GM12878 (cell line): ENCODE data around the gene RBMX2. TPM values are rescaled to one million over a fixed set of nuclear protein-coding genes. Genes with fewer than 3 reads are reported as not detected.

Experiments
- ATAC-seq: fragments of 200-7000 bp; cut with Tn5 transposase; 3 replicates; pipeline ENCODE4 v1.9.1; 2020; ENCODE audit warnings: mild to moderate bottlenecking, moderate library complexity
- BruUV-seq: library from RNA; stranded (reverse); fragments of 400-500 nt; replicated peaks from 2 replicates; lab custom pipeline; 2021; lab: Mats Ljungman, UMichigan
- CTCF ChIA-PET: fragments of 300-600 bp; sonication (Branson Sonifier 250); formaldehyde crosslinking; extraction: SDS; loops from one replicate; lab custom pipeline; 2021; ENCODE audit warnings: inconsistent platforms; lab: Yijun Ruan, JAX
- POLR2A ChIA-PET: fragments of 350-600 bp; formaldehyde crosslinking; extraction: SDS; loops from one replicate; lab custom pipeline; 2021; ENCODE audit warnings: inconsistent platforms; lab: Charles Lee
- RAD21 ChIA-PET: fragments of 300-600 bp; sonication (Branson Sonifier 250); formaldehyde crosslinking; loops from one replicate; lab custom pipeline; 2023; ENCODE audit warnings: antibody characterized with exemption; ENCODE audit not compliant: unreplicated experiment; lab: Charles Lee
- SMC1A ChIA-PET: fragments of 300-600 bp; sonication (Branson Sonifier 250); formaldehyde crosslinking; loops from one replicate; lab custom pipeline; 2023; ENCODE audit not compliant: unreplicated experiment, uncharacterized antibody; lab: Charles Lee
- DNase-seq: peaks from one replicate; pipeline ENCODE4 v3.0.0-alpha.2; 2011; ENCODE audit warnings: low read depth, low spot score
- FAIRE-seq: peaks from 3 replicates; lab custom pipeline; 2011; peaks lifted over from hg19 to GRCh38; lab: Jason Lieb, UNC
- H2AFZ ChIP-seq: 2 replicates; pipeline ENCODE4 v1.6.0; 2011; ENCODE audit warnings: low read depth, low read length, control low read depth; ENCODE audit not compliant: control insufficient read depth
- H3K27ac ChIP-seq: 2 replicates; pipeline ENCODE4 v1.5.1; 2011; ENCODE audit warnings: control low read depth; ENCODE audit not compliant: control insufficient read depth, insufficient read depth
- H3K27me3 ChIP-seq, 2 experiments: replicated peaks in 1 of 2; 2 replicates each; pipeline versions ENCODE4 v1.6.0 to v1.6.1; 2011; ENCODE audit warnings: low read length in 1 of 2; ENCODE audit not compliant: control insufficient read depth in 2 of 2, insufficient read depth in 2 of 2
- H3K36me3 ChIP-seq, 2 experiments: 2 replicates each; pipeline ENCODE4 v1.5.1; 2011; ENCODE audit warnings: low read length in 1 of 2; ENCODE audit not compliant: control insufficient read depth in 2 of 2, insufficient read depth in 2 of 2
- H3K4me1 ChIP-seq: 2 replicates; pipeline ENCODE4 v1.6.1; 2011; ENCODE audit warnings: mild to moderate bottlenecking, low read length, moderate library complexity, mixed read lengths; ENCODE audit not compliant: control insufficient read depth, insufficient read depth
- H3K4me2 ChIP-seq: 2 replicates; pipeline ENCODE4 v1.6.0; 2011; ENCODE audit warnings: control low read depth; ENCODE audit not compliant: control insufficient read depth, insufficient read depth
- H3K4me3 ChIP-seq: fragments of 200-600 bp; sonication (generic); 2 replicates; pipeline ENCODE4 v1.5.1; 2016
- H3K79me2 ChIP-seq: 2 replicates; pipeline ENCODE4 v1.6.0; 2011; ENCODE audit warnings: low read length; ENCODE audit not compliant: control insufficient read depth, insufficient read depth
- H3K9ac ChIP-seq: 2 replicates; pipeline ENCODE4 v1.8.0; 2011; ENCODE audit warnings: low read length, control low read depth, mixed read lengths; ENCODE audit not compliant: control insufficient read depth, insufficient read depth
- H3K9me3 ChIP-seq: replicated peaks from 3 replicates; pipeline ENCODE4 v1.5.1; 2011; ENCODE audit warnings: mild to moderate bottlenecking, low read length; ENCODE audit not compliant: control insufficient read depth, insufficient read depth
- H4K20me1 ChIP-seq: 2 replicates; pipeline ENCODE4 v1.6.0; 2011; ENCODE audit not compliant: control insufficient read depth, insufficient read depth
- ASH2L ChIP-seq: fragments of 300-600, 200-600 bp; sonication (generic); IDR thresholded peaks from 2 replicates; pipeline ENCODE4 v1.6.1; 2017; ENCODE audit warnings: low read depth, mild to moderate bottlenecking, borderline replicate concordance
- DPF2 ChIP-seq: fragments of 450-650 bp; IDR thresholded peaks from 2 replicates; pipeline ENCODE4 v1.6.1; 2017; ENCODE audit warnings: mild to moderate bottlenecking
- ESRRA ChIP-seq: IDR thresholded peaks from 2 replicates; pipeline ENCODE4 v1.6.1; 2012; ENCODE audit warnings: mild to moderate bottlenecking, low read length, improper control_type of control experiment
- LARP7 ChIP-seq: fragments of 450-650 bp; IDR thresholded peaks from 2 replicates; pipeline ENCODE4 v1.6.1; 2017; ENCODE audit warnings: mild to moderate bottlenecking
- PML ChIP-seq: IDR thresholded peaks from 2 replicates; pipeline ENCODE4 v1.6.1; 2012; ENCODE audit warnings: low read length, inconsistent platforms
- POLR2AphosphoS2 ChIP-seq: IDR thresholded peaks from 2 replicates; pipeline ENCODE4 v1.6.1; 2011; ENCODE audit warnings: low read depth, mild to moderate bottlenecking, low read length, improper control_type of control experiment, moderate library complexity
- SPI1 ChIP-seq: IDR thresholded peaks from 2 replicates; pipeline ENCODE4 v1.6.1; 2011; ENCODE audit warnings: low read depth, mild to moderate bottlenecking, low read length, moderate library complexity, borderline replicate concordance; ENCODE audit not compliant: insufficient read depth
- SREBF1 ChIP-seq: IDR thresholded peaks from 2 replicates; pipeline ENCODE4 v1.6.1; 2012; ENCODE audit warnings: mild to moderate bottlenecking, low read length
- TCF12 ChIP-seq: IDR thresholded peaks from 2 replicates; pipeline ENCODE4 v1.6.1; 2011; ENCODE audit warnings: low read depth, mild to moderate bottlenecking, low read length
- ZNF622 ChIP-seq: fragments of 450-650 bp; IDR thresholded peaks from 2 replicates; pipeline ENCODE4 v1.6.1; 2017; ENCODE audit warnings: mild to moderate bottlenecking, inconsistent platforms
- WGBS: methylation state at CpG from one replicate; pipeline ENCODE4 v1.1.6; 2016; ENCODE audit warnings: low lambda C conversion rate; ENCODE audit not compliant: insufficient replicate concordance, insufficient coverage; ENCODE audit errors: missing lambda C conversion rate; 5-methylcytosine and 5-hydroxymethylcytosine counted together
- in situ Hi-C: fragments of 300-500 bp; cut with MboI; formaldehyde crosslinking; loops from 9 replicates; pipeline ENCODE4 v1.14.3; 2018; ENCODE audit warnings: mixed read lengths
- intact Hi-C: fragments of 100-400 bp; cut with micrococcal nuclease; formaldehyde crosslinking; loops from one replicate; pipeline ENCODE4 v1.14.2; 2022; ENCODE audit not compliant: unreplicated experiment
- polyA plus RNA-seq, 11 experiments: library from polyadenylated mRNA; depleted of rRNA in 4 of 11; unstranded in 6 of 11; stranded (reverse) in 5 of 11; fragments of >200 nt; fragmentation: Nextera tagmentation in 4 of 11; fragmentation: Illumina TruSeq in 1 of 11; extraction: Ambion mirVana in 4 of 11; extraction: Trizol in 1 of 11; gene quantifications; 1 replicate in 1 of 11; 2 replicates in 10 of 11; pipeline versions ENCODE4 v1.2.1 to v1.2.3, GENCODE V29; 2011 to 2016; ENCODE audit warnings: inconsistent platforms in 2 of 11, missing spikeins in 2 of 11, low read depth in 1 of 11
- total RNA-seq, 4 experiments: library from RNA; depleted of rRNA in 3 of 4; stranded (reverse); fragments of >200 nt in 3 of 4; fragmentation: Illumina TruSeq in 1 of 4; extraction: Trizol in 1 of 4; gene quantifications; 2 replicates each; pipeline versions ENCODE4 v1.2.1 to v1.2.3, GENCODE V29; 2013 to 2021
- TF ChIP-seq, protein P1 (sequence below): fragments of 450-650 bp; formaldehyde crosslinking; IDR thresholded peaks from 2 replicates; pipeline ENCODE4 v1.4.0; 2020; ENCODE audit warnings: mild to moderate bottlenecking, moderate library complexity
- TF ChIP-seq, protein P2 (sequence below): fragments of 450-650 bp; IDR thresholded peaks from 2 replicates; pipeline ENCODE4 v1.6.1; 2017; ENCODE audit warnings: mild to moderate bottlenecking, moderate library complexity

Gene RBMX2
- total and polyA plus RNA-seq, 10 of the 15 experiments (the other 5 are each of a cell fraction or from before 2014, with no cell fraction given): 18.9 to 56.0 (median 32.6) TPM

- 81% methylated on average over 7 of the region's 7 CpGs for WGBS
- CTCF ChIA-PET: no interaction called here
- no TSS peak for BruUV-seq
- no peaks in the 10 kb centered on the region for H3K4me1 ChIP-seq
- H3K9me3 ChIP-seq: no peaks in the 10 kb centered on the region
- no peaks in the 10 kb centered on the region for H3K27me3 ChIP-seq
- FAIRE-seq (no peak), ATAC-seq (no peak), DNase-seq (no peak)
- RAD21 ChIA-PET: no interaction called here
- TF ChIP-seq SPI1: no peak
- no peak for TF ChIP-seq PML
- H3K4me2 ChIP-seq: no peak overlapping the region
- in situ Hi-C loops: no loop called here
- no peak overlapping the region for H2AFZ ChIP-seq
- H3K79me2 ChIP-seq: no peaks in the 10 kb centered on the region
- H3K36me3 ChIP-seq: no peaks in the 10 kb centered on the region; a peak in 2 of 4 replicates
- no peak overlapping the region for H3K9ac ChIP-seq
- POLR2A ChIA-PET: no interaction called here
- SMC1A ChIA-PET: no interaction called here
- intact Hi-C loops: no loop called here
- no peaks in the 10 kb centered on the region for H4K20me1 ChIP-seq
- H3K27ac ChIP-seq: no peak overlapping the region
- no peak overlapping the region for H3K4me3 ChIP-seq
These were observed 13.4 kb downstream of the RBMX2 start for GRCh38 chrX:130415201-130415600.

DNA sequence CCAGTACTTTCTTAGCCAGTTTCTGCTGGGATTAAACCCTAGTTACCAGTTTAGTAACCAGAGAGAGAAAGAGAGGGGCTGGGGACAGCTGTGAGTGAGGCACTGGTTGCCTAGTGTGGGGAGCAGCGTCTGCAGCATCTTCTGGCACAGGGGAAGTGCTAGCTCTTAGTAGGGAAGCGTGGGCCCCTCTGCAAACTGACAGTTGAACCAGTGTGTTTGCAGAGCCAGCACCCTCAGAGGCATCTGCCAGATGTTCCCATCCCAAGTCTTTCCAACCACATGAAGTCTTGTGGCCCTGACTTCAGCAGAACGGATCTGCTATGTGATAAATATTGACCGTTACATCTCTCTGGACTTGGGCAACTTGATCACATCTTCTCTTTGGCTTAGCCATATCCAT is 15.0 kb downstream of the RBMX2 start:
- Histone ChIP-seq H3K4me3 (no peak overlapping the region), H3K4me2 (no peak overlapping the region), H3K4me1 (no peaks in the 10 kb centered on the region), H3K9me3 (no peaks in the 10 kb centered on the region), H4K20me1 (no peaks in the 10 kb centered on the region), H3K27ac (no peak overlapping the region), H3K79me2 (no peaks in the 10 kb centered on the region), H2AFZ (no peak overlapping the region), H3K9ac (no peak overlapping the region), H3K36me3 (no peaks in the 10 kb centered on the region; a peak in 2 of 4 replicates), H3K27me3 (no peaks in the 10 kb centered on the region)
- ChIA-PET CTCF (no interaction called here), SMC1A (no interaction called here), POLR2A (no interaction called here), RAD21 (no interaction called here)
- DNase-seq (no peak), ATAC-seq (no peak), FAIRE-seq (no peak)
- in situ Hi-C loops: no loop called here
- no TSS peak for BruUV-seq
- intact Hi-C loops: no loop called here
- 66% methylated on average over 4 of the region's 4 CpGs for WGBS
- TF ChIP-seq ZNF622 (no peak), POLR2AphosphoS2 (no peak), LARP7 (no peak), ASH2L (no peak), ESRRA (no peak), TCF12 (no peak), SREBF1 (no peak), DPF2 (no peak)
- TF ChIP-seq, protein P1, sequence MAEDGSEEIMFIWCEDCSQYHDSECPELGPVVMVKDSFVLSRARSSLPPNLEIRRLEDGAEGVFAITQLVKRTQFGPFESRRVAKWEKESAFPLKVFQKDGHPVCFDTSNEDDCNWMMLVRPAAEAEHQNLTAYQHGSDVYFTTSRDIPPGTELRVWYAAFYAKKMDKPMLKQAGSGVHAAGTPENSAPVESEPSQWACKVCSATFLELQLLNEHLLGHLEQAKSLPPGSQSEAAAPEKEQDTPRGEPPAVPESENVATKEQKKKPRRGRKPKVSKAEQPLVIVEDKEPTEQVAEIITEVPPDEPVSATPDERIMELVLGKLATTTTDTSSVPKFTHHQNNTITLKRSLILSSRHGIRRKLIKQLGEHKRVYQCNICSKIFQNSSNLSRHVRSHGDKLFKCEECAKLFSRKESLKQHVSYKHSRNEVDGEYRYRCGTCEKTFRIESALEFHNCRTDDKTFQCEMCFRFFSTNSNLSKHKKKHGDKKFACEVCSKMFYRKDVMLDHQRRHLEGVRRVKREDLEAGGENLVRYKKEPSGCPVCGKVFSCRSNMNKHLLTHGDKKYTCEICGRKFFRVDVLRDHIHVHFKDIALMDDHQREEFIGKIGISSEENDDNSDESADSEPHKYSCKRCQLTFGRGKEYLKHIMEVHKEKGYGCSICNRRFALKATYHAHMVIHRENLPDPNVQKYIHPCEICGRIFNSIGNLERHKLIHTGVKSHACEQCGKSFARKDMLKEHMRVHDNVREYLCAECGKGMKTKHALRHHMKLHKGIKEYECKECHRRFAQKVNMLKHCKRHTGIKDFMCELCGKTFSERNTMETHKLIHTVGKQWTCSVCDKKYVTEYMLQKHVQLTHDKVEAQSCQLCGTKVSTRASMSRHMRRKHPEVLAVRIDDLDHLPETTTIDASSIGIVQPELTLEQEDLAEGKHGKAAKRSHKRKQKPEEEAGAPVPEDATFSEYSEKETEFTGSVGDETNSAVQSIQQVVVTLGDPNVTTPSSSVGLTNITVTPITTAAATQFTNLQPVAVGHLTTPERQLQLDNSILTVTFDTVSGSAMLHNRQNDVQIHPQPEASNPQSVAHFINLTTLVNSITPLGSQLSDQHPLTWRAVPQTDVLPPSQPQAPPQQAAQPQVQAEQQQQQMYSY: no peak
- TF ChIP-seq, protein P2, sequence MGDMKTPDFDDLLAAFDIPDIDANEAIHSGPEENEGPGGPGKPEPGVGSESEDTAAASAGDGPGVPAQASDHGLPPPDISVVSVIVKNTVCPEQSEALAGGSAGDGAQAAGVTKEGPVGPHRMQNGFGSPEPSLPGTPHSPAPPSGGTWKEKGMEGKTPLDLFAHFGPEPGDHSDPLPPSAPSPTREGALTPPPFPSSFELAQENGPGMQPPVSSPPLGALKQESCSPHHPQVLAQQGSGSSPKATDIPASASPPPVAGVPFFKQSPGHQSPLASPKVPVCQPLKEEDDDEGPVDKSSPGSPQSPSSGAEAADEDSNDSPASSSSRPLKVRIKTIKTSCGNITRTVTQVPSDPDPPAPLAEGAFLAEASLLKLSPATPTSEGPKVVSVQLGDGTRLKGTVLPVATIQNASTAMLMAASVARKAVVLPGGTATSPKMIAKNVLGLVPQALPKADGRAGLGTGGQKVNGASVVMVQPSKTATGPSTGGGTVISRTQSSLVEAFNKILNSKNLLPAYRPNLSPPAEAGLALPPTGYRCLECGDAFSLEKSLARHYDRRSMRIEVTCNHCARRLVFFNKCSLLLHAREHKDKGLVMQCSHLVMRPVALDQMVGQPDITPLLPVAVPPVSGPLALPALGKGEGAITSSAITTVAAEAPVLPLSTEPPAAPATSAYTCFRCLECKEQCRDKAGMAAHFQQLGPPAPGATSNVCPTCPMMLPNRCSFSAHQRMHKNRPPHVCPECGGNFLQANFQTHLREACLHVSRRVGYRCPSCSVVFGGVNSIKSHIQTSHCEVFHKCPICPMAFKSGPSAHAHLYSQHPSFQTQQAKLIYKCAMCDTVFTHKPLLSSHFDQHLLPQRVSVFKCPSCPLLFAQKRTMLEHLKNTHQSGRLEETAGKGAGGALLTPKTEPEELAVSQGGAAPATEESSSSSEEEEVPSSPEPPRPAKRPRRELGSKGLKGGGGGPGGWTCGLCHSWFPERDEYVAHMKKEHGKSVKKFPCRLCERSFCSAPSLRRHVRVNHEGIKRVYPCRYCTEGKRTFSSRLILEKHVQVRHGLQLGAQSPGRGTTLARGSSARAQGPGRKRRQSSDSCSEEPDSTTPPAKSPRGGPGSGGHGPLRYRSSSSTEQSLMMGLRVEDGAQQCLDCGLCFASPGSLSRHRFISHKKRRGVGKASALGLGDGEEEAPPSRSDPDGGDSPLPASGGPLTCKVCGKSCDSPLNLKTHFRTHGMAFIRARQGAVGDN: no peak
